GM19372 (cell line): ENCODE data around the gene TNNT3.

Experiments
- ATAC-seq: cut with Tn5 transposase; IDR thresholded peaks from one replicate; pipeline ENCODE4 v1.9.1; 2021; ENCODE audit warnings: mild to moderate bottlenecking, low read depth, moderate library complexity; ENCODE audit not compliant: unreplicated experiment

Gene TNNT3

GRCh38 chr11:1893581-1894359, 25.7 kb upstream of the TNNT3 start:
- ATAC-seq: no peak

- no peak for ATAC-seq
Observed at GRCh38 chr11:1894759-1895158, 24.7 kb upstream of the TNNT3 start.

DNA sequence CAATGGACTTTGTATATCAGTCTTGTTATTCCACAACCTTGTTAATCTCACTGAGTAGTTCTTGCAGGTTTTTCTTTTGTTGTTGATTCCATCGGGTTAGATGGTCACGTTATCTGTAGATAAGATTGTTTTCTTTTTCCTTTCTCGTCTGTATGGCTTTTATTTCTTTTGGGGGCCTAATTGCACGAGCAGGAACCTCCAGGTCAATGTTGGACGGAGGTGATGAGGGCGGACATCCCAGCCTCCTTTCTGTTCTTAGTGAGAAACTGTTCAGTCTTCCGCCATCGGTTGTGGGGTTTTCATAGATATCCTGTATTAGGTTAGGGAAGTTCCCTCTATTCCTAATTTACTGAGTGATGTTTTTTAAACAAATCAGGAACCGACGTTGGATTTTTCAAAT, 23.0 kb upstream of the TNNT3 start:
- ATAC-seq: no peak

DNA sequence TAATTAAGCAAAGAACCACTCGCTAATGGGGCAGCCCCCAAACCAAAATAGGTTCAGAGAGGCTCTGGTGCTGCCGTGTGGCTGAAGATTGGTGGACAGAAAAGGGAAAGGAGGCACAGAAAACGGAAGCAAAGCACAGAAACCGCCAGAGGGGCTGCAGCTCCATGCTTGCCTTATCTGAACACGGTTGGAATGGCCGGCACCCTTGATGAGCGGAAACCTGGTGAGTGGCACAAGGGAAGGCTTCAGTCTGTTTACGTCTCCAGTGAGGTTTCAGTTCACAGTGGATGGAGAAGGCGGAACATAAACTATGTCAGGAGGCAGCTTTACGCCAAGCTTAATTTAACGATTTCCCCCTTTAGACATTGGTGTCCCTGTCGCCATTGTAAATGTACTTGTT, 22.6 kb upstream of the TNNT3 start:
- no peak for ATAC-seq

DNA sequence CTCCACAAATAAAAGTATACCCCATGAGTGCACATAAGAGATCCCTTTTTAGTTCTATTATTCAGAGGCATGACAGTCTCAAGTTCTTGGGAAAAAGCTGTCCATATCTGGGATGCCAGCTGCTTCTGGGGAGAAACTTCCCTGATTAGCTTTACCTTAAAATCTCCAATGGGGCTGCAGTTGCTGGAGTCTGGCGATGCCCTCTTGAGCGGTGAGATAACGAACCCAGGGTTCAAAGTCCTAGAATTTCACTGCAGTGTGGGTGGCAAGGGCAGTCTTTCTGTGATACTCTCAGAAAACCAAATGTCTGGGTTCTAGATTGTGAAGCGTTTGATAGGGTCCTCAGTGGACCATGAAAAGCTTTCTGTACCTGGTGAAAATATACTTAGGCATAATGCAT, 20.4 kb upstream of the TNNT3 start:
- ATAC-seq: no peak

DNA sequence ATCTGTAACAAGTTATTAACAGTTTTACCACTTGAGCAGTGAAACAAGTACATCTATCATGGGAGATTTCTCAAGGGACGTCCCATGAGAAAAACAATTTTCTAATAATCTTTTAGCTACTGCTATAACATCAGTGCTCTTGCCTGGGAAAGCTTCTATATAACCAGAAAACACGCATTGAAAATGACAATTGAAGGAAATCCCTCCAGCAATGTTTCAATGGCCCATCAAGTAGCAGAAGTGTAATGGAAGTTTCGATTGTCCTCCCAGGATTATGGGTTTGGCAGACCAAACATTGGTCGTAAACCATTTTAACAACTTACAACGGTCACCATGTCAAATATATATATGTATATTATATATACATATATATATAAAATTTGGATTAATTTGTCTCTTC, 19.8 kb upstream of the TNNT3 start:
- no peak for ATAC-seq

DNA sequence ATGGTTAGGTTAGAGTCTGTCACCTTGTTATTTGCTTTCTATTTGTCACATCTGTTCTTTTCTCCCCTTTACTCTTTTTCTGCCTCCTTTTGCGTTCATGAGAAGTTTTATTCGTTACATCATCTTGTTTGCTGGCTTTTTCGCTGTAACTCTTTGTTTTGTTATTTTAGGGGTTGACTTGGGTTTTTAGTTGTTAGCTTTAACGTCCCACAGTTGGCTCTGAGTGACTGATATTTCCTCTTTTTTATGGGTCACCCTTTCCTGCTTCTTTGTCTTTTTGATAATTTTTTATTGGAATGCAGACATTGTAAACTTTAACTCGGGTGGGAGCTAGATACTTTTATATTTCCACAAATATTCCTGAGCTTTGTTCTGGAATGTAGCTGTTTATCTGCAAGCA, 13.3 kb upstream of the TNNT3 start:
- no peak for ATAC-seq

- ATAC-seq: no peak
Observed at GRCh38 chr11:1906611-1907423, 12.7 kb upstream of the TNNT3 start.

DNA sequence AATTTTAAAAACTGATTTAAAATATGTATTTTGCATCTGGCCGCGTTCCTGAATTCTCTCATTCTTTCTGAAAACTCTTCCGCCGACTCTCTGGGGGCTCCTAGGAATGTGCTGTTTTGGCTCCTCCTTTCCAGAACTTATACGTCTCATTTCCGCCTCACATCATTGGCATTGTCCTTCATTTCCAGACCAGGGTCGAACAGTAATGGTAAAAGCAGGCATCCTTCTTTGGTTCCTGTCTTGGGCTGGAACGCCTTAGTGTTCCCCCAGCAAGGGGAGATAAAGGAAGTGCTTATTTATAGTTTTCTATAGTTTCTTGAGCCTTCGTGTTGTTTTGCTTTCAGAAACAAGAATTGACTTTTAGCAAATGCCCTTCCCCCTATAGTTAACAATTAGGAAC, 10.9 kb upstream of the TNNT3 start:
- ATAC-seq: no peak

- ATAC-seq: no peak
Observed at GRCh38 chr11:1909524-1909923, 10.0 kb upstream of the TNNT3 start.

GRCh38 chr11:1912289-1912878, 7.1 kb upstream of the TNNT3 start:
- no peak for ATAC-seq

DNA sequence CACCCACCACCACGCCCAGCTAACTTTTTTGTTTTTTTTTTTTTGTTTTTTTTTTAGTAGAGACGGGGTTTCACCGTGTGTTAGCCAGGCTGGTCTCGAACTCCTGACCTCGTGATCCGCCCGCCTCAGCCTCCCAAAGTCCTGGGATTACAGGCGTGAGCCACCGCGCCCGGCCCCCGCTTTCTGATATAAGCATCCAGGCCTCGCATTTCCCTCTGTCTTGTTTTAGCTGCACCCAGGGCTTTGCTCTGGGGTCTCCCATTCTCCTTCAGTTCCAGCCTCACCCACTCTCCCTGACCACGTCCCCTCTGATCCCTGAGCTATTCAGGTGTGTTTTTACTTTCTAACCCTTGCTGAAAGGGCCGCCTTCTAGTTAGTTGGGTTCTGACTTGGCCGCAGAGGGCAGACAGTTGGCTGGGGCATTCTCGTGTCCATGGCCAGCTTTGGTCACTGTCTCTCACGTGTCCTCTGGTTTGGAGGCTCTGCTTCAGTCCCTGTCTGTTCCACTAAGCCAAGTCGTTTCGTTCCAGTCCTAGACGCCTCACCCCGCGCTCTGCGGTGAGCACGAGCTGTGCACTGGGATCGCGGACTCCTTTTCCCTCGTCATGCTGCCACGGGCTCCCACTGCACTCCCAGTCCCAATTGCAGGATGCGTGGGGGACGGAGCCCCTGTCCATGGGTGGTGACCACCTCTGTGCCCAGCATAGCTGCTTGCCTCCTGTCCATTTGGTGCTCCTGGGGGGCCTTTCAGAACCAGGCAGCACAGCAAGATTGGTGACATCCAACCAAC, 6.0 kb upstream of the TNNT3 start:
- no peak for ATAC-seq

DNA sequence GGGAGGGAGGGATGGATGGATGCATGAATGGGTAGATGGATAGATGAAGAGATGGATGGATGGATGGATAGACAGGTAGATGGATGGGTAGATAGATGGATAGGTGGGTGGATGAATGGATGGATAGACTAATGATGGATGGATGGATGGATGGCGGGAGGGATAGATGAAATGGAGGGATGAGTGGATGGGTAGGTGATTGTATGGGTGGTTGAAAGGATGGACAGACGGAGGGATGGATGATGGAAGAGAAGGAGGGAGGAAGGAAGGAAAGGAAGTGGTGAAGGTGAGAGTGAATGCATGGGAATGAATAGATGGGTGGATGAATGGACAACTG, 3.7 kb upstream of the TNNT3 start:
- ATAC-seq: no peak

DNA sequence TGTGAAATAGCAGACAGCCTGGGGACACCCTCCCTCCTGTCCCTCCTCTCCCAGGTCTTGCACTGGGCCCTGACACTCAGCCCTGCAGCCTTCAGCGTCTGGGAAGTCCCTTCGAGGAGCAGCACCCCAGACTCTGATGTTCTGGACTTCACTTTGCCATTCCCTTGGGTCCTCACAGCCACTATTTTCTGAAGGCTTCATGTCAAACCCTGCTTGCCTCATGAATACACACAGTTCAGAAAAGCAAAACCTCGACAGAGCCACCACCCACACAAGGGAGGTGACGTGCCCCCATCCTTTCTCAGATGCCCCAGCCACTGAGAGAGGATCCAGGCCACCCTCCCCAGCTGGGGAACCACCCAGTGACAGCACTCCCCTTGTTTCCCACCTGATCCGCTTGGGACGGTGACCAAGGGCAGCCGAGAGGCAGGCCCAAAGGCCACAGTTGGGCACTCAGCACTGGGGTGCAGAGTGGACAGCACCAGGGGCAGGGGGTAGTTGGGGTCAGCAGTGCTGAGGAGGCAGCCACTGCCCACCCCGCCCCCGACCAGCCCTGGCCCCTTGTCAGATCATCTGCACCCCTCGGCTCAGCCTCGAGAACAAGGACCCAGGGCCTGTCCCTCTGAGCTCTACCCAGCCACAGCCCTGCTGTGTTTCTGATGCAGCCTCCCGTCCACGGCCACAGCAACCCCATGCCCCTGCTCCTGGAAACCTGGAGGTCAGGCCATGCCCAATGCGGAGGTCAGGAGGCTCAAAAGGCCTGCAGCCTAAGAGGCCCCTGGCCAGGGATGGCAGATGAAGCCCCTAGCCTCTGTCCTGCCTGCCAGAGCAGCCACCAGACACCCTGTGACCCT, 3.1 kb upstream of the TNNT3 start:
- ATAC-seq: no peak

GRCh38 chr11:1916986-1917522, 2.4 kb upstream of the TNNT3 start:
- no peak for ATAC-seq

DNA sequence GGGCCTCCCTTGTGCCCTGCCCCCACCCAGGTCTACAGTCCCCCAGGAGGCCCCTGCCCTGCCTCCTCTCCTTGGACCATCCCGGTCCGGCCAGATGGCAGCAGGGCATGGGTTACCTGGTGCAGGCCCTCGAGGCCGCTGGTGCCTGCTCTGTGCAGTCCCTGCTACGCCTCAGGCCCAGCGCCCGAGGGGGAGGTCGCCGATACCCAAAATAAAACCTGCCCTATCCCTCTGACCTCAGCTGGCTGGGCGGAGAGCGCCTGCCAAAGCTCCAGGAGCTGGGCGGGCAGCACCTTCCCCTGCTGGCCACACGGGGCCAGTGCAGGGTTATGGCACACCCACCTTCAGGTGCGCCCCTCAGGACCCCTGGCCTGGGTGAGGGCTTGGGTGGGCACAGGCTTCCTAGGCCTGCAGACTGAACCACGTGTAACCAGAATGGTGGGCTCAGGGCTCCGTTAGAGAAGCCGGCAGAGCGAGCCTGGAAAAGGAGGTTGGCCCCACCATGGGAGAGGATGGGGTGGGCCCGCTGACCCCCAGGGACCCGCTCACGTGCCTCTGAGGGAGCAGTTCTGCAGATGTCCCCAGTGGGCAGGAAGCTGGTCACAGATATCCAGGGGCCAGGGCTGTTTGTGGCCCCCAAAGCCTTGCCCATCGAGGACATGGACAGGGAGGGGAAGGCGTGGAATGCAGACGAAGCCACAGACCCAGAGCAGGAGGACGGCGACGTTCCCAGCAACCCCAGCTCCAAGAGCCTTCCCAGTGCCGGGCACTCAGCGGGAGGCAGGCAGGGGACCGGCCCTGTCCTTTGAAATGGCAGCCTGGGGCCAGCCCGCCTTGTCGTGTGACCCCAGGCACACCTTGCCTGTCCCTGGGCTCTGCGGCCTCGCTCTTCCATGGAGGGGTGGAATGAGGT, 1.7 kb upstream of the TNNT3 start:
- ATAC-seq: no peak

DNA sequence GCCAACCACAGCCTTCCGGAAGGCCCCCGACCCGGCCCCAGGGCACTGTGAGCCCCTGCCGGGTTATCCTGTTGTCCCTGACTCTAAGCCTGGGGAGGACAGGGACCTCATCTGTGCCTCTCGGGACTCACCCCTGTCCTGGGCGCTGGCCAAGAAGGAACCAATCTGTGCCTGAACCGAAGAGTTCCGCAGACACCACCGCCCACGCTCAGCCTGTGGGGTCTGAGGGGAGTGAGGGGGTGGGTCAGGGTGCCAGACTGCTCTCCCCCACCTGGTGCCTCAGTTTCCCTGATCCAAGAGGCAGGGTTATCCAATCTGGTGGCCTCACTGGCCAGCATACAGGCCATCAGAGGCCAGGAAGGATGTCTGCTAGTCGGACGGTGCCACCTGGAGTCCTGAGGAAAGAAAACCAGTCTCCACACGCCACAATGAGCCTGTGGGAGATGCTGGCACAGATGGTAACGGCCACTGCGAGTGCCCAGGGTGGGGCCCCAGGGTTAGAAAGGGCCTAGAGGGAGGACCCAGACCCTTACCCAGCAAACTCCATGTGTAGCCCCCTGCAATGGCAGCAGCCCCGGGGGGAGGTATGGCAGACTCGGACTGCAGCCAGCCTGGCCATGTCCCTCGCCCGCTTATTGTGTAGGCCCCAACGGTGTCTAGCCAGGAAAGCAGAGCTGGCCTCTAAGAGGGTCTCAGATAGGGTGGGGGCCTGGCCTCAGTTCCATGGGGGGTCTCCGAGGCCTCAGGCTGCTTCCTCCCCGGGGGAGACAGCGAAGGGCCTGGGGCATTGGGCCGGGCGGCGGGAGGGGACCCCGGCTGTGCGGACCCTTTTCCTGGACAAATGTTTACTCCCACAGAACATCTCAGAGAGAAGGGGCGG, 827 bp upstream of the TNNT3 start:
- ATAC-seq: no peak
